HepG2 (cell line): ENCODE results near the gene RABGEF1. TPM values are rescaled to one million over a fixed set of nuclear protein-coding genes. Genes with fewer than 3 reads are reported as not detected.
"Not testable (repeated sequence)": the region's sequence is repeated elsewhere in the genome, so short reads cannot be mapped to it uniquely, and the experiment has no call there.

Experiments
- ATAC-seq: fragments of 200-7000 bp; cut with Tn5 transposase; 3 replicates; pipeline ENCODE4 v1.9.1; 2020; ENCODE audit warnings: mild to moderate bottlenecking, moderate library complexity
- BruUV-seq: library from RNA; stranded (reverse); fragments of 400-500 nt; replicated peaks from 2 replicates; lab custom pipeline; 2021; lab: Mats Ljungman, UMichigan
- CTCF ChIA-PET: fragments of 300-600 bp; formaldehyde crosslinking; extraction: SDS; loops from one replicate; lab custom pipeline; 2021; ENCODE audit warnings: low total read pairs, inconsistent platforms, low intra/inter-chr PET ratio; lab: Yijun Ruan, JAX
- POLR2A ChIA-PET: fragments of 350-600 bp; sonication (Branson Sonifier 250); formaldehyde crosslinking; loops from one replicate; lab custom pipeline; 2020; ENCODE audit warnings: antibody characterized with exemption, inconsistent platforms; lab: Yijun Ruan, JAX
- DNase-seq: peaks from one replicate; pipeline ENCODE4 v3.0.0-alpha.2; 2015; ENCODE audit warnings: low spot score
- FAIRE-seq: peaks from 3 replicates; lab custom pipeline; 2011; peaks lifted over from hg19 to GRCh38; lab: Jason Lieb, UNC
- H2AFZ ChIP-seq: one replicate; pipeline ENCODE4 v1.6.1; 2011; ENCODE audit warnings: low read length, inconsistent platforms
- H3K27ac ChIP-seq: fragments of 300-600 bp; 3 replicates; pipeline ENCODE4 v1.8.0; 2011; ENCODE audit warnings: mixed run types, mild to moderate bottlenecking, mixed read lengths, low read length, inconsistent platforms; ENCODE audit not compliant: insufficient read depth; ENCODE audit errors: extremely low read length
- H3K27me3 ChIP-seq, 2 experiments: fragments of 200-600 bp in 1 of 2; 2 replicates in 1 of 2; 3 replicates in 1 of 2; pipeline versions ENCODE4 v1.6.0 to v1.8.0; 2011; ENCODE audit warnings: low read length in 2 of 2, mild to moderate bottlenecking in 2 of 2, moderate library complexity in 2 of 2, inconsistent platforms in 1 of 2; ENCODE audit not compliant: insufficient read depth in 2 of 2, control insufficient read depth in 1 of 2
- H3K36me3 ChIP-seq, 2 experiments: fragments of 200-600 bp in 1 of 2; replicated peaks in 1 of 2; 2 replicates in 1 of 2; 3 replicates in 1 of 2; pipeline versions ENCODE4 v1.5.1 to v1.8.0; 2011; ENCODE audit warnings: low read length in 2 of 2, inconsistent platforms in 1 of 2; ENCODE audit not compliant: insufficient read depth in 2 of 2, control insufficient read depth in 1 of 2
- H3K4me1 ChIP-seq: 2 replicates; pipeline ENCODE4 v1.5.1; 2012; ENCODE audit warnings: low read length, inconsistent platforms; ENCODE audit not compliant: insufficient read depth
- H3K4me2 ChIP-seq: 2 replicates; pipeline ENCODE4 v1.6.0; 2011; ENCODE audit warnings: low read depth, low read length, inconsistent platforms
- H3K4me3 ChIP-seq, 3 experiments: fragments of 200-600 bp in 1 of 3; sonication (generic), shearing (Covaris generic) in 1 of 3; replicated peaks in 1 of 3; 2 replicates each; pipeline ENCODE4 v1.5.1; 2011 to 2016; ENCODE audit warnings: low read length in 3 of 3, inconsistent platforms in 2 of 3, low read depth in 2 of 3, mild to moderate bottlenecking in 2 of 3, control low read depth in 1 of 3, mixed read lengths in 1 of 3; ENCODE audit not compliant: insufficient read depth in 1 of 3
- H3K79me2 ChIP-seq: one replicate; pipeline ENCODE4 v1.6.1; 2011; ENCODE audit warnings: low read length, inconsistent platforms; ENCODE audit not compliant: insufficient read depth
- H3K9ac ChIP-seq: 2 replicates; pipeline ENCODE4 v1.6.0; 2011; ENCODE audit warnings: mild to moderate bottlenecking, low read depth, low read length, inconsistent platforms; ENCODE audit not compliant: insufficient read depth
- H3K9me3 ChIP-seq: 2 replicates; pipeline ENCODE4 v1.5.1; 2012; ENCODE audit warnings: mild to moderate bottlenecking, low read length
- H4K20me1 ChIP-seq: 2 replicates; pipeline ENCODE4 v1.6.0; 2011; ENCODE audit warnings: inconsistent platforms, mild to moderate bottlenecking, low read length, moderate library complexity; ENCODE audit not compliant: insufficient read depth
- ISX ChIP-seq: sonication (generic); formaldehyde crosslinking; conservative IDR thresholded peaks from 2 replicates; pipeline ENCODE4 v1.5.0; 2020; ENCODE audit warnings: missing genetic modification reagents
- LBX2 ChIP-seq: sonication (generic); formaldehyde crosslinking; IDR thresholded peaks from 2 replicates; pipeline ENCODE4 v1.5.0; 2020; ENCODE audit warnings: missing genetic modification reagents, mild to moderate bottlenecking, borderline replicate concordance
- NFATC3 ChIP-seq: sonication (generic); formaldehyde crosslinking; IDR thresholded peaks from 2 replicates; pipeline ENCODE4 v1.5.1; 2020; ENCODE audit warnings: mild to moderate bottlenecking, missing genetic modification reagents
- ZNF282 ChIP-seq: fragments of 450-650 bp; IDR thresholded peaks from 2 replicates; pipeline ENCODE4 v1.6.1; 2018; ENCODE audit not compliant: partially characterized antibody
- ZNF629 ChIP-seq: sonication (generic); formaldehyde crosslinking; conservative IDR thresholded peaks from 2 replicates; pipeline ENCODE4 v1.5.0; 2020; ENCODE audit warnings: missing genetic modification reagents
- WGBS: methylation state at CpG from one replicate; pipeline ENCODE4 v1.1.6; 2017; ENCODE audit warnings: low lambda C conversion rate; 5-methylcytosine and 5-hydroxymethylcytosine counted together
- in situ Hi-C: cut with HindIII; loops from 2 replicates; pipeline ENCODE4 v1.10.0; 2017; ENCODE audit warnings: low pct_unique_long_range_greater_than_20kb; ENCODE audit not compliant: extremely low pct_ligation_motif_present
- intact Hi-C: fragments of 100-400 bp; cut with micrococcal nuclease; formaldehyde crosslinking; loops from one replicate; pipeline ENCODE4 v1.10.0; 2022; ENCODE audit not compliant: unreplicated experiment
- polyA plus RNA-seq, 8 experiments: library from polyadenylated mRNA; depleted of rRNA in 3 of 8; stranded (reverse) in 7 of 8; unstranded in 1 of 8; fragments of >200 nt; fragmentation: Illumina TruSeq in 4 of 8; extraction: Trizol in 4 of 8; gene quantifications; 2 replicates each; pipeline versions ENCODE4 v1.2.1 to v1.2.3, GENCODE V29; 2011 to 2016; ENCODE audit warnings: low read depth in 4 of 8, missing spikeins in 1 of 8, mixed read lengths in 1 of 8; ENCODE audit not compliant: insufficient read depth in 1 of 8
- total RNA-seq, 5 experiments: library from RNA; depleted of rRNA; stranded (reverse); fragments of >200 nt; fragmentation: Illumina TruSeq; extraction: Trizol; gene quantifications; 2 replicates each; pipeline ENCODE4 v1.2.3, GENCODE V29; 2016; ENCODE audit warnings: low read depth in 1 of 5

RABGEF1 gene
- total and polyA plus RNA-seq, 2 of the 13 experiments (the other 11 are each of a cell fraction or from before 2014, with no cell fraction given) = 22.7 to 35.3 TPM

GRCh38 chr7:66810716-66811115, 70.2 kb downstream of the RABGEF1 start (continued):
- no peak for TF ChIP-seq LBX2
- TF ChIP-seq ZNF282 = no peak
- no peak for TF ChIP-seq NFATC3

GRCh38 chr7:66815186-66815875, 74.8 kb downstream of the RABGEF1 start:
- H3K4me3 ChIP-seq, FAIRE-seq, in situ Hi-C loops, DNase-seq, H3K9me3 ChIP-seq, H2AFZ ChIP-seq, CTCF ChIA-PET, H3K27ac ChIP-seq, BruUV-seq, H3K27me3 ChIP-seq, H3K9ac ChIP-seq, H4K20me1 ChIP-seq, H3K4me2 ChIP-seq, H3K4me1 ChIP-seq, intact Hi-C loops, H3K79me2 ChIP-seq: not testable (repeated sequence)
- 94% methylated on average over 12 of the region's 15 CpGs for WGBS
- H3K36me3 ChIP-seq = peaks cover 0 to 11% of the 10 kb centered on the region in 2 experiments; a peak in 3 of 5 replicates
- POLR2A ChIA-PET = interaction anchor here (0.7 kb wide), 1 partner anchor 75 kb away, joined by 3 read pairs; the partner anchor contains the start of gene RABGEF1
- ATAC-seq = peak; percentile 26

- Histone ChIP-seq H3K4me3 (no peak overlapping the region), H3K27me3 (no peaks in the 10 kb centered on the region), H3K9ac (no peak overlapping the region), H3K4me2 (no peak overlapping the region), H3K27ac (no peak overlapping the region), H3K9me3 (no peaks in the 10 kb centered on the region), H3K79me2 (no peaks in the 10 kb centered on the region), H3K36me3 (peaks cover 0 to 4% of the 10 kb centered on the region in 2 experiments; a peak in 2 of 5 replicates), H2AFZ (no peak overlapping the region), H3K4me1 (no peaks in the 10 kb centered on the region; the same call in 1 of the 2 replicates), H4K20me1 (no peaks in the 10 kb centered on the region)
- POLR2A ChIA-PET = no interaction called here
- peak; percentile 37 for ATAC-seq
- TF ChIP-seq ISX (CRISPR knock-in tag) = no peak
- TF ChIP-seq ZNF629 (CRISPR knock-in tag) = peak; percentile 53
- intact Hi-C loops = no loop called here
- BruUV-seq = no TSS peak
- no peak for DNase-seq
- CTCF ChIA-PET = no interaction called here
- FAIRE-seq = no peak
- whole genome bisulfite sequencing = 100% methylated on average over 1 of the region's 7 CpGs
- in situ Hi-C loops = no loop called here
Observed at GRCh38 chr7:66815951-66816350, 75.4 kb downstream of the RABGEF1 start.

- H3K36me3 ChIP-seq, H3K27me3 ChIP-seq, BruUV-seq, CTCF ChIA-PET, FAIRE-seq, H3K4me1 ChIP-seq, POLR2A ChIA-PET, in situ Hi-C loops, H3K9ac ChIP-seq, intact Hi-C loops, H3K4me3 ChIP-seq, H3K79me2 ChIP-seq, H3K4me2 ChIP-seq, H3K27ac ChIP-seq, H4K20me1 ChIP-seq, H2AFZ ChIP-seq, ATAC-seq, H3K9me3 ChIP-seq, DNase-seq: not testable (repeated sequence)
- WGBS = 78% methylated on average over 7 of the region's 7 CpGs
Observed at GRCh38 chr7:66816658-66817057, 76.1 kb downstream of the RABGEF1 start.
